Activated T-helper 1 cell treated with Interleukin-2 at 50 U/mL for 16 hours (primary cell): ENCODE measurements around the gene CDKL1.
"Not testable (repeated sequence)": the region's sequence is repeated elsewhere in the genome, so short reads cannot be mapped to it uniquely, and the experiment has no call there.

Experiments used
- DNase-seq: peaks from one replicate; pipeline ENCODE4 v3.0.0-alpha.2; 2020; ENCODE audit warnings: low read depth

Gene CDKL1

GRCh38 chr14:50387548-50387947, 9.1 kb downstream of the CDKL1 start:
- no peak for DNase-seq

- DNase-seq: no peak
Observed at GRCh38 chr14:50383618-50384225, 13.0 kb downstream of the CDKL1 start.

DNA sequence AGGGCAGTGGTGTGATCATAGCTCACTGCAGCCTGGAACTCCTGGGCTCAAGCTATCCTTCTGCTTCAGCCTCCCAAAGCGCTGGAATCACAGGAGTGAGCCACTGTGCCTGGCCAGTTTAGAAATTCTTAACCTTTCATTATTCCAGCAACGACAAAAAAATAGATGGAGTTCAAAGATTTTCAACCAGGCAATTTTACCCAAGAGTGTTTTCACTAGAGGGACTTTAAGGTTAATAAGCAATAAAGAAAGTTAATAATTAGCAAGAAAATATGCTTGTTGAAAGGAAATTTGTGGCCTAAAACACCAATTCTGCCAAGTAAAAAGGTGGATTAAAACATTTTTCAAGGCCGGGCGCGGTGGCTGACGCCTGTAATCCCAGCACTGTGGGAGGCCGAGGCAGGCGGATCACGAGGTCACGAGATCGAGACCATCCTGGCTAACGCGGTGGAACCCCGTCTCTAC, 14.8 kb downstream of the CDKL1 start:
- DNase-seq: no peak

DNA sequence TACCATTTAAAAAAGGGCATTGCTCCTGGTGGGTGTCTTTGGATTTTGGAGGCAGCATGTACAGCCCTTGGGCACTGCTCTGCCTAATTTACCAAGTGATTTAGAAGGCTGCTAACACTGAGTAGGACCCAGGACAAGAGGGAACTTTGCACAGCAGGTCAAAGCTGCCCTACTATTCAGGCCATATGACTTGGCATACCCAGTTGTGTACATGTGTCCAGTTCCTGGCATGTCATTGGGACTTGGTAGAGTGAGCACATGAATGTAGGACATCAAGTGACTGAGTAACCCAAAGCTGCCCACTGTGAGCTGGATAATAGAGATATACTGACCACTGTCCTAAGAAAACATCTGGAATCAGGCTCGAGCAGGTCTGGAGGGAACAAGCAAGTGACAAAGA, 15.7 kb downstream of the CDKL1 start:
- no peak for DNase-seq

GRCh38 chr14:50380455-50380854, 16.2 kb downstream of the CDKL1 start:
- no peak for DNase-seq

DNA sequence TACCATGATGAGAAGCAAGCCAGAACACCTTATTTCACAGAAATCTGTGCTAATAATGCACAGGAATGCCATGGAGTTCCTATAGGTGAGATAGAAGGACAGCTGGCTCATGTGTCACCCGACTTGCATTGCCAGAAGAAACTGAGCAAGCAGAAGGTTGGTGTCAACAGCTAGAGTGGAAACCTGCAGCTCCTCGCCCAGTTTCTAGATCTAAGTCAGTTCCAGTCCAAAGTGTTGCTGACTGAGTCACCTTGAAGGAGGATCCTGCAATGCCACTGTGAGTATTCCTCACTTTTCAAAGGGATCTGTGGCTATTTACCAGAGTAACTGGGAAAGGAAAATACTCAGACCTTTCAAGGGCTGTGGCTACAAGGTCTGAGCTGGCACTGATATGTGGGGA, 17.1 kb downstream of the CDKL1 start:
- no peak for DNase-seq

DNA sequence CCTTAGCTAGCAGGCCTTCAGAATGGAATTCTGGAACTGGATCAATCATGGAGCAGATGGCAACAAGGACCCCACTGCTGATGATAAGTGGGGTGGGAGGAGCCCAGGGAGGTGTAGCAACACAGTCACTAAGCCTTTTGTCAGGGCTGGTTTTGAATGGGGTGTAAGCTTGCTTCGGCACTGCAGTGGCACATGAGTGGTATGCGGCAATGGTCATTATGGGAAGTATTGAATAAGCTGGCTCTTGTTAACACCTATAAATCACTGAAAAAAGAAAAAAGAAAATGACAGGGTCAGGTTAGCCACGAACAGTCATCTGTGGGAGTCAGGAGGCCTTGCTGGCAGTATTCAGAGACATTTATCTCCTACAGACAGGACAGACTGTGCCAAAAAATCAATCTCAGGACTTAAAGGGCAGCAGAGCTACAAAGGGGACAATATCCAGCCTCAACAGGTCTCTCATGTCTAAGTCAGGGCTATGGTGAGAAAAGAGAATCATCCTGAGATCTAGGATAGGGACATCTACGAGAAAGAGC, 19.1 kb downstream of the CDKL1 start:
- DNase-seq: no peak

- DNase-seq: no peak
Observed at GRCh38 chr14:50375760-50376159, 20.9 kb downstream of the CDKL1 start.

GRCh38 chr14:50373959-50374358, 22.7 kb downstream of the CDKL1 start:
- DNase-seq: no peak

DNA sequence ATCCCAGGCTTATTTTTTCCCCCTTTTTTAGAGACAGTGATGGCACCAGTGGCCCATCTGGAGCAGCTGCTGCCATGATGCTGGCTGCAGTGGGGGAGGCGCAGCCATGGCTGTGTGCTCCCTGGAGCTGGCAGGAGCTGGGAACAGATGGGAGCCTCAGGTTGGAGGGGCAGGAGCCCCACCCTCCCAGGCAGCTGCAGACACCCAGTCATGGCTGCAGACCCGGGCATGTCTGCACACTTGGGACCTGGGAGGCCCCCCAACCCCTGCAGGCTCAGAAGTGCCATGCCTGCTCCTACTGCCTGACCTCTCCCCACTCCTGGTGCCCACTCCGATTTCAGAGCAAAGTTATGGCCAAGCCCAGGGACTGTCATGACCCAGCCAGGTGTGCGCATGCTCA, 25.1 kb downstream of the CDKL1 start:
- DNase-seq: no peak

GRCh38 chr14:50366589-50366988, 30.1 kb downstream of the CDKL1 start:
- no peak for DNase-seq

GRCh38 chr14:50366115-50366514, 30.6 kb downstream of the CDKL1 start:
- no peak for DNase-seq

DNA sequence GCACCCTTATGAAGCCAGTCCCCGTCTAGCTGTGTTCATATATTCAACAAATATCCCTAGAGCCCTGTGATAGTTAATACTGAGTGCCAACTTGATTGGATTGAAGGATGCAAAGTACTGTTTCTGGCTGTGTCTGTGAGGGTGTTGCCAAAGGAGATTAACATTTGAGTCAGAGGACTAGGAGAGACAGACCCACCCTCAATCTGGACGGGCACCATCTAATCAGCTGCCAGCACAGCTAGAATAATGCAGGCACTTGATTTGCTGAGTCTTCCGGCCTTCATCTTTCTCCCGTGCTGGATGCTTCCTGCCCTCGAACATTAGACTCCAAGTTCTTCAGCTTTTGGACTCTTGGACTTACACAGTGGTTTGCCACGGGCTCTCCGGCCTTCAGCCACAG, 31.1 kb downstream of the CDKL1 start:
- DNase-seq: not testable (repeated sequence)

- DNase-seq: no peak
Observed at GRCh38 chr14:50364792-50365191, 31.9 kb downstream of the CDKL1 start.

DNA sequence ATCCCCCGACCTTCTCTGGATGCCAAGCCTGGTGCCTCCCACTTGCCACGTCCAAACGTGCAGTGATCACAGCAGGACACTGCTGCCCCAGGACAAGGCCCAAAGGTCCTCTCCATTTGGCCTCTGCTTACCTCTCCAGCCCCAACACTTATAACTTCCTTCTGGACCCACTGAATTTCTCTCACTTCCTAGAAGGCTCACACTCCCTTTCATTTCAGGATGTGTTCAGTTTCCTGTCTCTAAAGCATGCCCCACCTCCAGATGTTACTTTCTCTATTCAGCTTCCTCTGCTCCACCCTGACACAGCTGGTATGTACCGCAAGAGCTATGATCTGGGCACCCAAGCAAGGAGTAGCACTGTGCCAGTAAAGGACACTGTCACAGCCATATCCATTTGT, 33.0 kb downstream of the CDKL1 start:
- peak; percentile 18 for DNase-seq

DNA sequence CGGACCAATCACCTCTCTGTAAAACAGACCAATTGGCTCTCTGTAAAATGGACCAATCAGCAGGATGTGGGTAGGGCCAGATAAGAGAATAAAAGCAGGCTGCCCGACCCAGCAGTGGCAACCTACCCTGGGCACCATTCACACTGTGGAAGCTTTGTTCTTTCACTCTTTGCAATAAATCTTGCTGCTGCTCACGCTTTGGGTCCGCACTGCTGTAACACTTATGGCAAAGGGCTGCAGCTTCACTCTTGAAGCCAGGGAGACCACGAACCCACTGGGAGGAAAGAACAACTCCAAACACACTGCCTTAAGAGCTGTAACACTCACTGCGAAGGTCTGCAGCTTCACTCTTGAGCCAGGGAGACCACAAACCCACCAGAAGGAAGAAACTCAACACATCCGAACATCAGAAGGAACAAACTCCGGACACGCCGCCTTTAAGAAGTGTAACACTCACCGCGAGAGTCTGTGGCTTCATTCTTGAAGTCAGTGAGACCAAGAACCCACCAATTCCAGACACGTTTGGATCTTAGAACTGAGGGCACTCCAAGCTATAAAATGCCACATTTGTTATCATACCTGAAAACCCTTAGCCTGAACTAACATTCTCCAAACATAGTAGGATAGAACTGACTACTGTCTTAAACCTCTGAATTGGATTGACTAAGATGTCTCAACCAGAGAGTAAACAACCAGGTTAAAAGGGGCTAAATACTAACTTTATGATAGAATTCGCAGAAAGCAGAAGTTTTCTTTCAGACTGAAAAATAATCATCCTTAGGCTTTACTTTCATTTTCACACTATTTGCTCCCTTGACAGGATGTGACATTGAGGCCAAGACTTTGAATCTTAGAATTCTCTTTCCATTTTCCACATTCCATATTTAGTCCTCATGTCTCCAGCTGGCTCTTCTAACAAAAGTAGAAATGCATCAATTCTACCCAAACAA, 33.6 kb downstream of the CDKL1 start:
- no peak for DNase-seq

GRCh38 chr14:50361473-50362403, 34.9 kb downstream of the CDKL1 start:
- not testable (repeated sequence) for DNase-seq

- DNase-seq: no peak
Observed at GRCh38 chr14:50360851-50361250, 35.8 kb downstream of the CDKL1 start.

DNA sequence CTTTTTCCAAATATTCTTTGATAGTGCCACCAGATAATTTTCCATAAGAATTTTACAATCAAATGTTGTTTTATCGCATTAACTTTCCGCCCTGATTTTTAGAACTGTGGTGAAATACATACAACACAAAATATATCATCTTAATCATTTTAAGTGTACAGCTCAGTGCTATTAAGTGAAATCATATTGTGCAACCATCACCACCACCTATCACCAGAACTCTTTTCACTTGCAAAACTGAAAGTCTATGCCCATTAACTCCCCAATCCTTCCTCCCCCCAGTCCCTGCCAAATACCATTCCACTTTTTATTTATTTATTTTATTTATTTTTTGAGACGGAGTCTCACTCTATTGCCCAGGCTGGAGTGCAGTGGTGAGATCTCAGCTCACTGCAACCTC, 36.6 kb downstream of the CDKL1 start:
- DNase-seq: no peak

DNA sequence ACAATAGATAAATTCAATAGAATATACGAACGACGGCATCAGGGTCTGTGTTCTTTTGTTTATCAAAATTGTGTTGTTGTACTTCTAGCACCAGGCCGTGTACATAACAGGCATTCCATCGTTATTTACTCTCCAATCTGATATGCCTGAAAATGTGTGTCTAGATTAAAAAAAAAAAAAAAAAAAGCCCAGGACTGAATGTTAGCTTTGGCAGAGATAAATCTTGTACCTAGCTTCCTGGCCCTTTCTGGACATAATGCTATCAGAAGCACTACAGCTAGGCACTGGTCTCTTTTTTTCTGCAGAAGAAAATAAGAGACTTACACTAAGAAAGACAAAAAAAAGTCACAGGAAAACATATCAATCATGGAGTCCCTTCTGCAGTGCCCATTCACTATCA, 37.0 kb downstream of the CDKL1 start:
- no peak for DNase-seq

- no peak for DNase-seq
Observed at GRCh38 chr14:50357753-50358395, 38.8 kb downstream of the CDKL1 start.

DNA sequence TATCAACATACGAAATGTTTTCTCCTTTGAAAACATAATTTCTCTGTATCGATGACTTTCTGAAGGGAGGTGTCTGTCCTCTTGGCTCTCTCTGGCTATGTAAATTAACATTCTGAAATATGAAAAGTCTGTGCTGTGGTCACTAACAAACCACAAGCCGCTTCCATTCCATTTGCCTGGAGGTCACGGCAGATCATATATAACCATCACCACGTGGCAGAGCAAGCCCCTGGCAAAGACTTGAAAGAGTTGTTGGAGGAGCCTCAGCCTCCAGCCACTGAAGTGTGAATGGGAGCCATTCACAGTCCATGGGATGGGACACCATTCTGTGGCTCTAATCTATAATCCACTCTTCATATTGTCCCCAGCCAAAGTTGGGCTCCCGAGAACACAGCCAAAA, 39.6 kb downstream of the CDKL1 start:
- DNase-seq: no peak
